SJSA1 (cell line): ENCODE measurements around the gene RGS7BP. TPM values are rescaled to one million over a fixed set of nuclear protein-coding genes. Genes with fewer than 3 reads are reported as not detected.

ENCODE experiments used
- total RNA-seq: library from RNA; depleted of rRNA; stranded (reverse); fragments of >200 nt; shearing (Covaris generic); gene quantifications from 2 replicates; pipeline ENCODE4 v1.2.3, GENCODE V29; 2014; rRNA removed

RGS7BP gene
- total RNA-seq, 1 experiment from 2014 or later, result not detected

Other genes starting within 250 kb of the RGS7BP start
- not detected in 2 replicates for gene SHISAL2B, start 184.5 kb downstream of the RGS7BP start, total RNA-seq